ENCODE results near the gene HAT1.
"Not testable (repeated sequence)": the region's sequence is repeated elsewhere in the genome, so short reads cannot be mapped to it uniquely, and the experiment has no call there.

HAT1 gene

GRCh38 chr2:171922230-171923022 is at the start of gene HAT1:
HAT1 (plus strand) TSS chr2:171922461; CDS start chr2:171922501, 40 bp downstream.
- peak; percentile 61 to 99 (median 95) for DNase-seq

- DNase-seq: no peak
Measured at GRCh38 chr2:171874517-171874916, 47.7 kb upstream of the HAT1 start.

- no peak for DNase-seq
Measured at GRCh38 chr2:171874963-171875362, 47.3 kb upstream of the HAT1 start.

GRCh38 chr2:171878481-171878993 is 43.7 kb upstream of the HAT1 start:
- DNase-seq: no peak

GRCh38 chr2:171879865-171880264 is 42.4 kb upstream of the HAT1 start:
- no peak for DNase-seq

GRCh38 chr2:171880774-171881173 is 41.5 kb upstream of the HAT1 start:
- DNase-seq: no peak

- no peak for DNase-seq
Measured at GRCh38 chr2:171882089-171882769, 40.0 kb upstream of the HAT1 start.

- DNase-seq: no peak
Measured at GRCh38 chr2:171883275-171883893, 38.9 kb upstream of the HAT1 start.

- DNase-seq: no peak
Measured at GRCh38 chr2:171889333-171889732, 32.9 kb upstream of the HAT1 start.

GRCh38 chr2:171889808-171890207 is 32.5 kb upstream of the HAT1 start:
- no peak for DNase-seq

GRCh38 chr2:171893196-171893823 is 29.0 kb upstream of the HAT1 start:
- DNase-seq: peak in 3 of 51 donors; percentile 12 to 19 (median 15)

- peak; percentile 17 to 85 (median 59) for DNase-seq
Measured at GRCh38 chr2:171893824-171894611, 28.2 kb upstream of the HAT1 start, which contains the start of gene SLC25A12. SLC25A12 (minus strand) TSS chr2:171894244; CDS start chr2:171894214, 30 bp downstream.

- no peak for DNase-seq
Measured at GRCh38 chr2:171894612-171894947, 27.7 kb upstream of the HAT1 start.

GRCh38 chr2:171895786-171896185 is 26.5 kb upstream of the HAT1 start:
- DNase-seq: no peak

- not testable (repeated sequence) for DNase-seq
Measured at GRCh38 chr2:171899623-171900282, 22.5 kb upstream of the HAT1 start.

- DNase-seq: no peak
Measured at GRCh38 chr2:171902840-171903420, 19.3 kb upstream of the HAT1 start.

GRCh38 chr2:171908235-171908634 is 14.0 kb upstream of the HAT1 start:
- DNase-seq: no peak

- DNase-seq: no peak
Measured at GRCh38 chr2:171909266-171909665, 13.0 kb upstream of the HAT1 start.

GRCh38 chr2:171910494-171910893 is 11.8 kb upstream of the HAT1 start:
- no peak for DNase-seq

GRCh38 chr2:171913517-171913916 is 8.7 kb upstream of the HAT1 start:
- DNase-seq: no peak
